SH-SY5Y (cell line): ENCODE measurements around the gene EN2.

Experiments
- GATA2 ChIP-seq: IDR thresholded peaks from 2 replicates; pipeline ENCODE4 v1.6.1; 2011; ENCODE audit warnings: mild to moderate bottlenecking, low read depth, low read length
- GATA3 ChIP-seq: IDR thresholded peaks from 2 replicates; pipeline ENCODE4 v1.6.1; 2011; ENCODE audit warnings: low read depth, mild to moderate bottlenecking, low read length, moderate library complexity

Gene EN2

DNA sequence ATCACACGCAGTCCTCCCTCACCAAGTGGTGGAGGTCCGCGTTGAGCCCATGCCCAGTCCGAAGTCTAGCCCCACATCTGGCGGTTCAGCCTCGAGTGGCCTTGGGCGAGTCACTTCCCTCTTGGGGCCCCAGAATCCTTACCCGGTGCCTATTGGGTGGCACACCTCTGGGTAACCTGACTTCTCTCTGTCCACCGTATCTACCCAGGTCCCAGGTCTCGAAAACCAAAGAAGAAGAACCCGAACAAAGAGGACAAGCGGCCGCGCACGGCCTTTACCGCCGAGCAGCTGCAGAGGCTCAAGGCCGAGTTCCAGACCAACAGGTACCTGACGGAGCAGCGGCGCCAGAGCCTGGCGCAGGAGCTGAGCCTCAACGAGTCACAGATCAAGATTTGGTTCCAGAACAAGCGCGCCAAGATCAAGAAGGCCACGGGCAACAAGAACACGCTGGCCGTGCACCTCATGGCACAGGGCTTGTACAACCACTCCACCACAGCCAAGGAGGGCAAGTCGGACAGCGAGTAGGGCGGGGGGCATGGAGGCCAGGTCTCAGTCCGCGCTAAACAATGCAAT is 4.3 kb downstream of the EN2 start:
- TF ChIP-seq GATA2 (no peak), GATA3 (no peak)

- TF ChIP-seq GATA2 (no peak), GATA3 (no peak)
Measured at GRCh38 chr7:155463114-155463811, 5.3 kb downstream of the EN2 start.

DNA sequence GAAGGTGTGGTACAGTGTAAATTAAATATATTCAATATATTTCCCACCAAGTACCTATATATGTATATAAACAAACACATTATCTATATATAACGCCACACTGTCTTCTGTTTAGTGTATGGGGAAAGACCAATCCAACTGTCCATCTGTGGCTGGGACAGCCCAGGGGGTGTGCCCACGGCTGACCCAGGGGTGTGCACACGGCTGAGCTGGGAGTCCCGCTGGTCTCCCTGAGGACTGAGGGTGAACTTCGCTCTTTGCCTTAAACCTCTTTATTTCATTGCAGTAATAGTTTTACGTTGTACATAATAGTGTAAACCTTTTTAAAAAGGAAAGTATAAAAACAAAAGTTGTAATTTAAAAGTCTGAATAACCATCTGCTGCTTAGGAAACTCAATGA is 6.3 kb downstream of the EN2 start:
- TF ChIP-seq GATA3 = no peak
- TF ChIP-seq GATA2 = no peak

DNA sequence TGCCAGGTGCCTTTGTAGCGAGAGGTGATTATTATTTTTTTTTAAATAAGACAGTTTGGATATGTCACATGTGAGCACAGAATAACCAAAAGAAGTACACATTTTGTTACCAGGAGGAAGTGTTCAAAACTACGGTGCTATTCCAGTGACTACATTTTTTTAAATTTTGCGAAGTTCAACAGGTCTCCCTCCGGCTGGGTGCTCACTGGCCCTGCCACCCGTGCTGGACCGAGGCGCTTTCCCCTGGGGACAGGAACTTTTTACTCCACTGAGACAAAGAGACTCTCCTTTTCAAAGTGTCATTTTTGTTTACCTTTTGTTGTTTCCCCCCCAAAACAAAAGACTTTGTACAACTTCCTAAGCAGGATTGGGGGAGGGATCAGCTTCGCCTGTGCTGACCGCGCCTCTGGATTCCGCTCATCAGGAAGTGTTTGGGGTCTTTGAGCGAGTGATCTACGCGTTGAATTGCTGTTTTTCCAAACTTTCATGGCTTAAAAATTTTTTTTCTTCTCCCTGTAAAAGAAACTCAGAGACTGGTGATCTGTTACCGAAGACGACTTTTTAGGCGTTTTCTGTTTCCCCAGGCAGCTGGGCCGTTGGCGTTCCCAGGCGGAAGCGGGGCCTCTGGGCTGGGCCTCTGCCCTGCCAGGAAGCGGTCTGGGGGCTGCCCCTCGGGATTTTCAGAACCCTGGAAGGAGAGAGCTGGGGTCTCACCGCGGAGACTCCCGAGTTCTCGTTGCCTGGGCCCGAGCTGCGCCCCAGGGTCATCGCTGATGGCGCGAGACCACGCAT is 7.2 kb downstream of the EN2 start:
- no peak for TF ChIP-seq GATA2
- no peak for TF ChIP-seq GATA3

GRCh38 chr7:155465761-155466141 is 7.8 kb downstream of the EN2 start:
- TF ChIP-seq GATA2 (no peak), GATA3 (no peak)

GRCh38 chr7:155466142-155466813 is 8.3 kb downstream of the EN2 start:
- TF ChIP-seq GATA3 (no peak), GATA2 (no peak)

DNA sequence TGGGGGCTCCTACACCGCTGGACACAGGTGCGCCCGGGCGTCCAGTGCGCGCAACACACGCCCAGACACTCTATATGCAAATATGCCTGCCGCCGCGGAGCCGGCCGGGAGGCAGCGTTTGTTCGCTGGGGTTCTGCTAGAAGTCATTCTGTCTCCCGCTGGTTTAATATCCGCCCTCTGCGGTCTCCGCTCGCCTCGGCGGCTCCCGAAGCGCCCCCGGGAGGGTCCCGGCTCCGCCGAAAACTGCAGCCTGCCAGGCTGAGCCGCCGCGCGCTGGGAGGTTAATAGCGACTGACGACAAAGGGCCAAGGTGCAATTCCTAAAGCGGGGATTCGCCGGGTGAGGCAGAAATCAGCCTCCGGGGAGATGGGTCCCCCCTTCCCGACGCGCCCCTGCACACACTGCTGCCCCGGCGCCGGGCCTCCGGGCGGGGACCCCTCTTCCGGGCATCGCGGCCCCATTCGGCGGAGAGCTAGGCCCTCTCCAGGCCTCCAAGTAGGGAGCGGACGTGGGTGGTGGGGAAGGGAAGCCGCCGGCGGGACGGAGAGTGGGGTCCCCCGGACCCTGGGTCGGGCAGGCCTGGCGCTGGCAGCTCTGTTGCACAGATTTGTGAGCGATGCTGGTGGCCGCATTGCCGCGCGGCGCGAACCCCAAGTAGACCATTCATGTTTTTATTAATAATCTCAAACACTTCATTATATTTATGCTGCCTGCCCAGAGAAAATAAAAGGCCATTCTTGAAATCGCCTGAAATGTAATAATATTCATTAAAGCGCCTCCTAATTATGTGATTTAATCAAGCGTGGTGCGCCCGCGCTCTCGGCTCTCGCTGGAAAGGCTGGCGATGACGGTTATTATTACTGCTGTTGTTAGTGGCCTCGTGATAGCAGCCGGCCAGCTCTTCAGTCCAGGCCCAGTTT is 9.1 kb downstream of the EN2 start:
- TF ChIP-seq GATA2 (no peak), GATA3 (no peak)

- TF ChIP-seq GATA3 (no peak), GATA2 (no peak)
Measured at GRCh38 chr7:155467846-155468784, 10.2 kb downstream of the EN2 start.

DNA sequence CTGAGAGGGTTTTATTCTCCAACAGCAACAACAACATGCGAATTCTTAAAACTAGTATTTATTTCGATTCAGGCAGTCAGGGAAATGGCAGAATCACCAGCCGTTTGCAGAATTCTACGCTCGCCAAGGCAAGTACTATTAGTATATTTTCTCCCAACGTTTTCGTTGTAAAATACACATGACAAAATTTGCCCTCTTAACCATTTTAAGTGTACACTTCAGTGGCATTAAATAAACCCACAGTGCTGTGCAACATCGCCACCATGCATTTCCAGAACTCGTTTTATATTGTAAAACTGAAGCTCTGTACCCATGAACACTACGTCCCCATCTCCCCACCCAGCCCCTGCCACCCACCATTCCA is 10.8 kb downstream of the EN2 start:
- TF ChIP-seq GATA3 (no peak), GATA2 (no peak)

GRCh38 chr7:155469311-155470185 is 11.6 kb downstream of the EN2 start:
- no peak for TF ChIP-seq GATA3
- no peak for TF ChIP-seq GATA2

GRCh38 chr7:155470186-155470487 is 12.2 kb downstream of the EN2 start:
- TF ChIP-seq GATA3 (no peak), GATA2 (no peak)
